ENCODE measurements around the gene FAM107B. TPM values are rescaled to one million over a fixed set of nuclear protein-coding genes. Genes with fewer than 3 reads are reported as not detected.

FAM107B gene
- total and polyA plus RNA-seq, 2 donors (not counting 3 experiments of a cell fraction or from before 2014, with no cell fraction given) = 39.2 to 176 TPM

DNA sequence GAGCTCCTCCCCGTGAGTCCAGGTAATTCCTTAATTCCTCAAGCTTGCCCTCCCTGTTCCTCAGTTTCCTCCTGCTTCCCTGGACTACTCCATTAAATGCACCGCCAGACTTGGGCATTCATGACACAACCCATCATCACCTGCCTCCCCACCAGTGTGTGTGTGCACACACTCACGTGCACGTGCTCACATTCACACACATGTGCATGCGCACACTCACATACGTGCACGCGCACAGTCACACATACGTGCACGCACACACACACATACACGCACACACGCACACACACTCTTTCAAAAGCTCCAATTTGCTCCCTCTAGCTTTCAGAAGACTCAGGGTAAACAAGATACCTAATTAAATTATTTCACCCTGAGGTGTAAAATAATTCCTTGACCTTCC lies 216.7 kb downstream of the FAM107B start:
- POLR2A ChIA-PET = no interaction called here

DNA sequence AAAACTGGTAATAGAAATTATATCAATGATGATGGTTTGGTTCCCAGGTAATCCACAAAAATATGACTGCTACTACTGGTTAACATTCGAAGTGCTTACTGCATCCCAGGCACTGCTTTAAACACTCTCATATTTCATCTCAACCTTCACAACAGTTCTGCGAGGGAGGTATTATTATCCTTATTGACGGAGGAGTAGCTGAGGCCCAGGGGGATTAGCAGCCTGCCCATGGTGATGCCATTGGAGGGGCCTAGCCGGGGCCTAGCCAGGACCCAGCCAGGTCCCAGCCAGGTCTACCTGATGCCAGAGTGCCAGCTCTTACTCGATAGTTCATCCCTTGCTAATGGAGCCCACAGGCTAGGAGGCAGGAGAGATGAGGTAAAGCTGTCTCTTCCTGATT lies 217.1 kb downstream of the FAM107B start:
- Histone ChIP-seq H3K4me2 (ENCODE audit: insufficient read depth, low read length) (no peak overlapping the region), H3K79me2 (ENCODE audit: control insufficient read depth, insufficient read depth, low read length) (peaks cover 97% of the 10 kb centered on the region), H3K36me3 (ENCODE audit: control insufficient read depth in 2 of 2, extremely low read depth in 1 of 2, insufficient read depth in 2 of 2, low read length in 2 of 2) (no peaks in the 10 kb centered on the region), H3K27ac (ENCODE audit: insufficient read depth, low read depth, low read length) (no peak overlapping the region), H3K4me3 (replicated peaks in 1 of 3; ENCODE audit: insufficient read depth in 1 of 3, low read depth in 1 of 3, low read length in 3 of 3) (no peak overlapping the region), H3K9me3 (replicated peaks; ENCODE audit: control insufficient read depth, insufficient read depth, low read length) (no peaks in the 10 kb centered on the region), H3K9ac (replicated peaks; ENCODE audit: extremely low read depth, insufficient read depth, low read length) (no peak overlapping the region), H2AFZ (ENCODE audit: low read depth, low read length) (no peak overlapping the region), H3K27me3 (ENCODE audit: control insufficient read depth in 2 of 2, insufficient read depth in 2 of 2, low read length in 2 of 2) (no peaks in the 10 kb centered on the region), H3K9me1 (replicated peaks; ENCODE audit: control insufficient read depth, extremely low read depth, insufficient read depth, low read length) (no peaks in the 10 kb centered on the region), H4K20me1 (replicated peaks; ENCODE audit: control insufficient read depth, extremely low read depth, insufficient read depth, low read length) (peaks cover 2% of the 10 kb centered on the region), H3K4me1 (ENCODE audit: control insufficient read depth, extremely low read depth, insufficient read depth, low read length) (peaks cover 62% of the 10 kb centered on the region)
- TF ChIP-seq, protein P1, sequence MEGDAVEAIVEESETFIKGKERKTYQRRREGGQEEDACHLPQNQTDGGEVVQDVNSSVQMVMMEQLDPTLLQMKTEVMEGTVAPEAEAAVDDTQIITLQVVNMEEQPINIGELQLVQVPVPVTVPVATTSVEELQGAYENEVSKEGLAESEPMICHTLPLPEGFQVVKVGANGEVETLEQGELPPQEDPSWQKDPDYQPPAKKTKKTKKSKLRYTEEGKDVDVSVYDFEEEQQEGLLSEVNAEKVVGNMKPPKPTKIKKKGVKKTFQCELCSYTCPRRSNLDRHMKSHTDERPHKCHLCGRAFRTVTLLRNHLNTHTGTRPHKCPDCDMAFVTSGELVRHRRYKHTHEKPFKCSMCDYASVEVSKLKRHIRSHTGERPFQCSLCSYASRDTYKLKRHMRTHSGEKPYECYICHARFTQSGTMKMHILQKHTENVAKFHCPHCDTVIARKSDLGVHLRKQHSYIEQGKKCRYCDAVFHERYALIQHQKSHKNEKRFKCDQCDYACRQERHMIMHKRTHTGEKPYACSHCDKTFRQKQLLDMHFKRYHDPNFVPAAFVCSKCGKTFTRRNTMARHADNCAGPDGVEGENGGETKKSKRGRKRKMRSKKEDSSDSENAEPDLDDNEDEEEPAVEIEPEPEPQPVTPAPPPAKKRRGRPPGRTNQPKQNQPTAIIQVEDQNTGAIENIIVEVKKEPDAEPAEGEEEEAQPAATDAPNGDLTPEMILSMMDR (IDR thresholded peaks at IDR 0.05; ENCODE audit: extremely low read depth in 1 of 2, insufficient read depth in 1 of 2, low read depth in 1 of 2, low read length in 2 of 2) = no peak
- TF ChIP-seq, protein P2, sequence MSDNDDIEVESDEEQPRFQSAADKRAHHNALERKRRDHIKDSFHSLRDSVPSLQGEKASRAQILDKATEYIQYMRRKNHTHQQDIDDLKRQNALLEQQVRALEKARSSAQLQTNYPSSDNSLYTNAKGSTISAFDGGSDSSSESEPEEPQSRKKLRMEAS (IDR thresholded peaks at IDR 0.05; ENCODE audit: insufficient read depth, insufficient read length) = no peak
- TF ChIP-seq GATA2 (IDR thresholded peaks at IDR 0.05; ENCODE audit: insufficient read depth, insufficient read length, low read depth, low read length) (no peak), JUN (IDR thresholded peaks at IDR 0.05; ENCODE audit: borderline replicate concordance, insufficient read depth, insufficient read length, low read depth) (no peak), MYC (IDR thresholded peaks at IDR 0.05; ENCODE audit: low read depth, low read length) (no peak), POLR2AphosphoS5 (IDR thresholded peaks at IDR 0.05; ENCODE audit: insufficient read depth, low read depth, low read length) (no peak)
- DNase-seq (ENCODE audit: low read depth, low spot score) (no peak), FAIRE-seq (no peak)
- no TSS peak for BruUV-seq (replicated peaks)
- ChIA-PET POLR2A (no interaction called here), CTCF (interaction anchor here (1.2 to 2.0 kb wide), 3 partner anchors 21 to 262 kb away, joined by 3 to 6 read pairs (median 4); no protein-coding TSS in a partner anchor)
- intact Hi-C loops (cut with micrococcal nuclease) (no loop called here), dilution Hi-C loops (cut with MboI; ENCODE audit: extremely low pct_ligation_motif_present, low sequenced_read_pairs) (no loop called here)

More for the DNA sequence above, 216.7 kb downstream of the FAM107B start:
- FAIRE-seq (no peak), DNase-seq (ENCODE audit: low read depth, low spot score) (no peak)
- no peak overlapping the region for H3K27ac ChIP-seq (ENCODE audit: insufficient read depth, low read depth, low read length)
- peaks cover 62% of the 10 kb centered on the region for H3K4me1 ChIP-seq (ENCODE audit: control insufficient read depth, extremely low read depth, insufficient read depth, low read length)
- dilution Hi-C loops (cut with MboI; ENCODE audit: extremely low pct_ligation_motif_present, low sequenced_read_pairs) = no loop called here
- H4K20me1 ChIP-seq (replicated peaks; ENCODE audit: control insufficient read depth, extremely low read depth, insufficient read depth, low read length) = peaks cover 2% of the 10 kb centered on the region
- H3K9ac ChIP-seq (replicated peaks; ENCODE audit: extremely low read depth, insufficient read depth, low read length) = no peak overlapping the region
- no peak overlapping the region for H2AFZ ChIP-seq (ENCODE audit: low read depth, low read length)
- CTCF ChIA-PET = interaction anchor here (1.2 to 1.5 kb wide), 2 partner anchors 21 to 262 kb away, joined by 3 to 4 read pairs; no protein-coding TSS in a partner anchor
- peaks cover 97% of the 10 kb centered on the region for H3K79me2 ChIP-seq (ENCODE audit: control insufficient read depth, insufficient read depth, low read length)
- no peaks in the 10 kb centered on the region for H3K36me3 ChIP-seq (ENCODE audit: control insufficient read depth in 2 of 2, extremely low read depth in 1 of 2, insufficient read depth in 2 of 2, low read length in 2 of 2)
- intact Hi-C loops (cut with micrococcal nuclease) = no loop called here
- no TSS peak for BruUV-seq (replicated peaks)
- H3K9me3 ChIP-seq (replicated peaks; ENCODE audit: control insufficient read depth, insufficient read depth, low read length) = no peaks in the 10 kb centered on the region
- no peaks in the 10 kb centered on the region for H3K9me1 ChIP-seq (replicated peaks; ENCODE audit: control insufficient read depth, extremely low read depth, insufficient read depth, low read length)
- TF ChIP-seq JUN (IDR thresholded peaks at IDR 0.05; ENCODE audit: borderline replicate concordance, insufficient read depth, insufficient read length, low read depth) (no peak), FOS (IDR thresholded peaks at IDR 0.05; ENCODE audit: borderline replicate concordance, insufficient read depth, low read length) (no peak), POLR2A (IDR thresholded peaks at IDR 0.05; ENCODE audit: low read depth, low read length) (no peak), EZH2 (IDR thresholded peaks at IDR 0.05; ENCODE audit: borderline replicate concordance, low read depth, low read length, severe bottlenecking) (no peak)
- TF ChIP-seq, protein P1 (IDR thresholded peaks at IDR 0.05; ENCODE audit: extremely low read depth in 1 of 2, insufficient read depth in 1 of 2, low read depth in 1 of 2, low read length in 2 of 2) = no peak
- H3K4me2 ChIP-seq (ENCODE audit: insufficient read depth, low read length) = no peak overlapping the region
- H3K4me3 ChIP-seq (replicated peaks in 1 of 3; ENCODE audit: insufficient read depth in 1 of 3, low read depth in 1 of 3, low read length in 3 of 3) = no peak overlapping the region
- no peaks in the 10 kb centered on the region for H3K27me3 ChIP-seq (ENCODE audit: control insufficient read depth in 2 of 2, insufficient read depth in 2 of 2, low read length in 2 of 2)

Data from endothelial cell of umbilical vein (primary cell).